ENCODE results near the gene ADD3. TPM values are rescaled to one million over a fixed set of nuclear protein-coding genes. Genes with fewer than 3 reads are reported as not detected.
"Not testable (repeated sequence)": the region's sequence is repeated elsewhere in the genome, so short reads cannot be mapped to it uniquely, and the experiment has no call there.

ADD3 gene
- total RNA-seq, 2 donors from 2014 or later = 158 to 377 TPM

- H3K9me3 ChIP-seq = no peaks in the 10 kb centered on the region
- no peak for DNase-seq (ENCODE audit: low spot score)
- peak overlapping the region in 1 of 2 donors; percentile 10 for H3K27ac ChIP-seq
- H3K36me3 ChIP-seq = no peaks in the 10 kb centered on the region
- no peaks in the 10 kb centered on the region for H3K27me3 ChIP-seq
- no peak overlapping the region for H3K4me3 ChIP-seq
- no peak for TF ChIP-seq CTCF (IDR thresholded peaks at IDR 0.05)
- peaks cover 0 to 20% of the 10 kb centered on the region in 2 donors for H3K4me1 ChIP-seq
These were observed 33.1 kb downstream of the ADD3 start for GRCh38 chr10:110040767-110041478.

GRCh38 chr10:110041479-110041829 lies 33.7 kb downstream of the ADD3 start:
- Histone ChIP-seq H3K4me1 (peaks cover 0 to 20% of the 10 kb centered on the region in 2 donors), H3K36me3 (no peaks in the 10 kb centered on the region), H3K27ac (no peak overlapping the region), H3K4me3 (no peak overlapping the region), H3K27me3 (no peaks in the 10 kb centered on the region), H3K9me3 (no peaks in the 10 kb centered on the region)
- no peak for DNase-seq (ENCODE audit: low spot score)
- no peak for TF ChIP-seq CTCF (IDR thresholded peaks at IDR 0.05)

- Histone ChIP-seq H3K4me3 (no peak overlapping the region), H3K27me3 (no peaks in the 10 kb centered on the region), H3K4me1 (peaks cover 0 to 25% of the 10 kb centered on the region in 2 donors), H3K9me3 (no peaks in the 10 kb centered on the region), H3K27ac (peak overlapping the region in 1 of 2 donors; percentile 26), H3K36me3 (no peaks in the 10 kb centered on the region)
- TF ChIP-seq CTCF (IDR thresholded peaks at IDR 0.05) = no peak
- no peak for DNase-seq (ENCODE audit: low spot score)
These were observed 34.4 kb downstream of the ADD3 start for GRCh38 chr10:110042181-110042580.

- Histone ChIP-seq H3K4me1 (peaks cover 0 to 25% of the 10 kb centered on the region in 2 donors), H3K27ac (no peak overlapping the region)
- no peak for TF ChIP-seq CTCF (IDR thresholded peaks at IDR 0.05)
These were observed 35.1 kb downstream of the ADD3 start for GRCh38 chr10:110042891-110043290.

GRCh38 chr10:110044681-110045080 lies 36.9 kb downstream of the ADD3 start:
- TF ChIP-seq CTCF (IDR thresholded peaks at IDR 0.05) = no peak
- Histone ChIP-seq H3K27ac (no peak overlapping the region), H3K9me3 (no peaks in the 10 kb centered on the region), H3K4me3 (no peak overlapping the region), H3K27me3 (no peaks in the 10 kb centered on the region), H3K4me1 (peaks cover 0 to 20% of the 10 kb centered on the region in 2 donors), H3K36me3 (no peaks in the 10 kb centered on the region)
- DNase-seq (ENCODE audit: low spot score) = no peak

More at GRCh38 chr10:110042891-110043290, 35.1 kb downstream of the ADD3 start:
- DNase-seq (ENCODE audit: low spot score) = no peak
- H3K36me3 ChIP-seq = no peaks in the 10 kb centered on the region
- no peak overlapping the region for H3K4me3 ChIP-seq
- no peaks in the 10 kb centered on the region for H3K9me3 ChIP-seq
- H3K27me3 ChIP-seq = no peaks in the 10 kb centered on the region

GRCh38 chr10:110045772-110046171 lies 38.0 kb downstream of the ADD3 start:
- Histone ChIP-seq H3K4me3 (no peak overlapping the region), H3K27ac (no peak overlapping the region), H3K4me1 (peaks cover 0 to 10% of the 10 kb centered on the region in 2 donors), H3K27me3 (no peaks in the 10 kb centered on the region), H3K9me3 (no peaks in the 10 kb centered on the region), H3K36me3 (no peaks in the 10 kb centered on the region)
- TF ChIP-seq CTCF (IDR thresholded peaks at IDR 0.05) = no peak
- no peak for DNase-seq (ENCODE audit: low spot score)

- not testable (repeated sequence) for H3K4me3 ChIP-seq; H3K36me3 ChIP-seq; H3K27ac ChIP-seq; H3K27me3 ChIP-seq; H3K9me3 ChIP-seq; DNase-seq (ENCODE audit: low spot score)
- peaks cover 0 to 23% of the 10 kb centered on the region in 2 donors for H3K4me1 ChIP-seq
These were observed 40.4 kb downstream of the ADD3 start for GRCh38 chr10:110048145-110048544.

Data from right atrium auricular region (tissue), 2 donors.